GM21528 (cell line): ENCODE measurements around the gene KCTD19.

ENCODE experiments used
- ATAC-seq: cut with Tn5 transposase; IDR thresholded peaks from one replicate; pipeline ENCODE4 v1.9.1; 2021; ENCODE audit warnings: mild to moderate bottlenecking, moderate library complexity; ENCODE audit not compliant: unreplicated experiment, low FRiP score

Gene KCTD19

DNA sequence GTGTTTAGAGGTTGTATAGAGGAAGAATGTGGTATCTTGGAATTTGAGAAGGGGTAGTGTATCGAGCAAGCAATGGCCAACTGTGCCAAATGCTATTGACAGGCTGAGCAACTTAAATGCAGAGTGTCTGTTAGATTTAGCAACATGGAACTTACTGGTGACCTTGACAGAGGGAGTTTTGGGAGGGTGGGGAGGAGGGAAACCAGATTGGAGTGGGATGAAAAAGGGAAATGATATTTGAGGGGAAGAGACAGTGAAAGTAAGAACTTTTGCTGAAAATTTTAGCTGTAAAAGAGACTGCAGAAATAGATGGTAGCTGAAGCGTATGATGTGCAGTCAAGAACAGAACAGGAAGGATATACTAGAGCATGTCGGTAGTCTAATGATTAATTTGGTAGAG, 1.2 kb upstream of the KCTD19 start:
- ATAC-seq, result no peak

DNA sequence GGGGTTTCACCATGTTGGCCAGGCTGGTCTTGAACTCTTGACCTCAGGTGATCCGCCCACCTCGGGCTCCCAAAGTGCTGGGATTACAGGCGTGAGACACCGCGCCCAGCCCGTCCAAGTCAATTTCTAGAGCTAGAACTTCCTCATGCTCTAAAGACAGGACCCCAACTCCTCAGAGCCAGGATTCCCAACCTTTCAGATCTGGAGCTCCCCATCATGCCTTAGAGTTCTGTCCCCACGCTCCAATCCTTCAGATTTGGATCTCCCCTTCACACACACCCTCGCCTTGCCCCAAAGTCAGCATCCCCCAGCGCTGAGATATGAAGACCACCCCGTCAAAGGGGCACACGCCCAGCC, 448 bp downstream of the KCTD19 start:
- no peak for ATAC-seq

- no peak for ATAC-seq
Measured at GRCh38 chr16:67317853-67318252, 8.7 kb downstream of the KCTD19 start.

DNA sequence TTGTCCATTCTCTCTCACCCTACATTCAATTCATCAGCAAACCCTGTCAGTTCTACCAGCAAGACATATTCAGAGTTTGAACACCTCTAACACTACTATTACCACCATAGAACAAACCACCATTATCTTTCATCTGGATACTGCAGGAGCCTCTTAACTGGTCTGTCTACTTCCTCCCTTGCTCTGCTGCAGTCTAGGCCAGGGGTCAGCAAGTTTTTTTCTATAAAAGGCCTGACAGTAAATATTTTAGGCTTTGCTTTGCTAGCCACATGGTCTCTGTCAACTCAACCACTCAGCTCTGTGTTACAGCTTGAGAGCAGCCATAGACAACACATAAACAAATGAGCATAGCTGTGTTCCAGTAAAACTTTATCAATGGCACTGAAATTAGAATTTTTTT, 13.8 kb downstream of the KCTD19 start:
- ATAC-seq, result no peak

- peak; percentile 59 for ATAC-seq
Measured at GRCh38 chr16:67311607-67312488, 14.7 kb downstream of the KCTD19 start.

- ATAC-seq, result no peak
Measured at GRCh38 chr16:67310561-67310960, 16.0 kb downstream of the KCTD19 start.

GRCh38 chr16:67305216-67306071, 21.1 kb downstream of the KCTD19 start:
- no peak for ATAC-seq

- no peak for ATAC-seq
Measured at GRCh38 chr16:67304020-67304419, 22.5 kb downstream of the KCTD19 start.

GRCh38 chr16:67302970-67303369, 23.6 kb downstream of the KCTD19 start:
- ATAC-seq, result no peak

DNA sequence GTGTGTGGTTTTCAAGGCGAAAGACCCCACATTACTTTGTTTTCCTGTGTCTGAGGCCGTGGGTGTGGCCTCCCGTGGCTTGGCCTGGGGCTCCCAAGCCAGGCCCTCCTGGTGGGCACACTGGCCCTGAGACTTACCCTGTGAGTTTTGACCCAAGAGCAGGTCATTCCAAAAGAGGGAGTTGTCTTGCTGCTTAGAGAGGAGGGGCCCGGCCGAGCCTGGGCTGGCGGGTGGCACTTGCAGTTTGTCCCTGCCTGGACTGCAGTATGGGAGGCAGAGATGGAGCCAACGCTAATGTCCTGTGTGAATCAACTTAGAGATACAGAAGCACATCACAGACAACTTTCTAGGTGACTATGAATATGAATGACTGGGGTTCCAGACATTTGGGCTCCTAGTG, 24.5 kb downstream of the KCTD19 start:
- no peak for ATAC-seq

DNA sequence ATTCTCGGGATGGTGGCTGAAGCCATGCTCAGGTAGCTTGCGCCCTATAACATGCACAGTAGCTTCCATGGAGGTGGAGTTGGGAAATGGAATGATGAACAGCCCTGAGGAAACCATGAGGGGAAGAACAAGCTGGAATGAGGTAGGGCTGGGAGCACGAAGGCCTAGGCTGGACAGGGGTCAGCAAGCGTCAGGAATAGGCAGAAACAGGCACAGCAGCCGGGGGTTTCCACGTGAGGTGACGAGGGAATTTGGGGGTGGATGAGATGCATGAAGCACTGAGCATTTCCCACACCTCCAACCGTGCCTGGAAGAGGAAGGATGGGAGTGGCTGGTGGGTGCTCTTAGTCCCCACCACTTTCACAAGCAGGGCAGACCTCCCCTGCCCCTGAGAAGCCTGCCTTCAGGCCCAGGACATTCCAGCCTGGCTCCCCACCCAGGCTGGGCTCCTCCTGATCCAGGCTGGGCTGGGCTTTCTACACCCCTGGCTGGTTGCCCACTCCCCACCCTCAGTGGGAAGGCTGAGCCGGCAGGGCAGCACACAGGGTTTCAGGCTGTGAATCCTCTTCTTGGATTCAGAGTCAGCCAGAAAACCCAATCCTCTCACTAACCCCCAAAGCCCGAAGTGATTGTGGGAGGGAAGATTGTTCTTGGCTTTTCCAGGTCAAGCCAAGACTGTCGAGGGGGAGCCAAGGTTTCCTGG, 25.3 kb downstream of the KCTD19 start:
- no peak for ATAC-seq

DNA sequence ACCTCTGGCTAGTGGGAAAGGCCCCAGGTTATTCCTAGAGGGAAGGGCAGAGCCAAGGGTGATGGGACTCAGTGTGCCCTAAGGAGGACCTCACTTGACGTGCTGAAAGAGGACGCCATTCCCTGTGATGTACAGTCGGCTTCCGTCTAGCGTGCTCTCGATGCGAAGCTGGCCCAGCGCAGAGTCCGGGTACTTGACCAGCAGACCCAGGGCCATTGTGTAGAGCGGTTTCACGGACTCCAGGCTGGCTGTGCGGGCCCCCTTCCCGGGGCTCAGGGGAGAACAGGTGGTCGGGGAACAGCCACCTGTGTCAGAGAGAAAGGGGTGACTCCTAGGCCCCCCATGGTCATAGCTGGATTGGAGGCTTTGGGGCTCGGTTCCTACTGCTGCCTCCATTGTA, 27.3 kb downstream of the KCTD19 start:
- ATAC-seq, result no peak

GRCh38 chr16:67298277-67298676, 28.3 kb downstream of the KCTD19 start:
- no peak for ATAC-seq

DNA sequence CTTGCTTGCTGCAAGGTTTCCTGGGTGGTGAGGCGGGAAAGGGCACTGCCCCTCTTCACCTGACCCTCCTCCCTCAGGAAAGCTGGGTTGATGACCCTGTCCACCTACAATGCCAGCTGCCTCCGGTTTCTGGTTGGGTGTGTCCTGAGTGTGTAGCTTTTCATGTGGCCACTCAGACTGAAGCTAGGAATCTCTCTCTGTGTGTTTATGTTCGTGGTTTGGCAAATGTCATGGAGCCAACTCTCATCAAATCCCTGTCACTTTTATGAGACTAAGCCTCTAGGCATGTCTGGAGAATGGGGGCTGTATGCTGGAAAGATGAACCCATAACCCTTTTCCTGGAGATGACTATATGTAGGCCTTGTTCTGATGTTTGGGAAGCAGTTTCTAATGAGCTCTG, 30.1 kb downstream of the KCTD19 start:
- no peak for ATAC-seq

- ATAC-seq, result no peak
Measured at GRCh38 chr16:67294938-67295361, 31.6 kb downstream of the KCTD19 start.

DNA sequence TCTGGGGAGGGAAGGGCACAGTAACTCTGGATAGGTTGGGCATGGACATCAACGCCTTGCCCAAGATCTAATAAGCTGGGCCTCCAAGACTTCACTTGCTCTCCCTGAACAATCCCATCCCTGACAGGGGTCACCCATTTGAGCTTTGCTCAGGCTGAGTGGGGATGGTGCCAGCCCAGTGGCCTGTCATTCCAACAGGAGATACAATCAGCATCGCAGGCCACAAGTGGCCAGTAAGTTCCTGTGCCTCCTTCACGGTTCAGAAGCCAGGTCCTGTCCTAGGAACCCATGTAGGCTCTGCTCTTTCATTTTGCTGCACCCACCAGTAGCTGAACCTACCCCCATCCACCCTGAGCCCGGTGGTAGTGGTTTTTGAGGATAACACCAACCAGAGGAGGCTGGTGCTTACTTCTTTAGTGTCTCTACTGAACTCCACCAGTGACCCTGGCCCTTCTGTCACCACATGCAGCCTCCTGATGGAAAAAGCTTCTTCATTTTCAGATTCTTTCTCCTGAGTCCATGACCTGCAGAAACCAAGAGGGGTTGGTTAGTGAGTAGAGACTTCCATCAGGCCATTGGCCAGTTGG, 32.3 kb downstream of the KCTD19 start:
- no peak for ATAC-seq

DNA sequence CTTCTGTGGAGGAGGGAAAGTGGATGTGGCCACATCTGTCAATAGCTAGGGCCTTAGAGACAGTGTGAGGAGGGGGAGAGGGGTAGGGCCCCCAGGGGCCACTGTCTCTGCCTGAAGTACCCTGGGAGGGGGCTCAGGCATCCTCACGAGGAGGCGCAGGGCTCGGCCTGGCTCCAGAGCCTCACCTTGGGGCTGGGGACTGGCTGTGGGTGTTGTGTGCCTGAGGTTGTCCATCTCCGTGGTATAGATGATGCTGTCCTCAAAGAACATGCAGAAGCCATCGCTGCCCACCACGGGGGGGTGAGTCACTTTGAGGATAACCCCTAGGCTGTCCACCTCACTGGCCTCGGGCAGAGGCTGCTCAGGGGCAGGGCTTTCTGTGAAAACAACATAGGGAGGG, 35.1 kb downstream of the KCTD19 start:
- no peak for ATAC-seq

- no peak for ATAC-seq
Measured at GRCh38 chr16:67287960-67288359, 38.6 kb downstream of the KCTD19 start.

DNA sequence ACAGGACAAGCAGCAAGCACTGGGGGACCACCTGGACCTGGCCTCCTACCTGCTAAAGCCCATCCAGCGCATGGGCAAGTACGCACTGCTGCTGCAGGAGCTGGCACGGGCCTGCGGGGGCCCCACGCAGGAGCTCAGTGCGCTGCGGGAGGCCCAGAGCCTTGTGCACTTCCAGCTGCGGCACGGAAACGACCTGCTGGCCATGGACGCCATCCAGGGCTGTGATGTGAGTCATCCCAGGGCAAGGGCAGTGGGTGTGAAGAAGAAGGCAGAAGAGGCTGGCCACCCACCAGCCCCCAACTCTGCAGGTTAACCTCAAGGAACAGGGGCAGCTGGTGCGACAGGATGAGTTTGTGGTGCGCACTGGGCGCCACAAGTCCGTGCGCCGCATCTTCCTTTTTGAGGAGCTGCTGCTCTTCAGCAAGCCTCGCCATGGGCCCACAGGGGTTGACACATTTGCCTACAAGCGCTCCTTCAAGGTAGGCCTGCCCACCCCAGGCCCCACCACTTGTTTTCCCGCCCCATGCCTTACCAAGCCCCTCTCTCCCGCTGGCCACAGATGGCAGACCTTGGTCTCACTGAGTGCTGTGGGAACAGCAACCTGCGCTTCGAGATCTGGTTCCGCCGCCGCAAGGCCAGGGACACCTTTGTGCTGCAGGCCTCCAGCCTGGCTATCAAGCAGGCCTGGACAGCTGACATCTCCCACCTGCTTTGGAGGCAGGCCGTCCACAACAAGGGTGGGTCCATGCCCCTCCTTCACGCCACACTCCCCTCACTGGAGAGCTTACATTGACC, 39.9 kb downstream of the KCTD19 start:
- no peak for ATAC-seq
